Measurements from ENCODE around the gene ASRGL1. TPM values are rescaled to one million over a fixed set of nuclear protein-coding genes. Genes with fewer than 3 reads are reported as not detected.

ASRGL1 gene
- total RNA-seq, 1 experiment from 2014 or later, result 31.1 TPM

- Histone ChIP-seq H3K27ac (ENCODE audit: insufficient read length, low read depth, low read length) (no peak overlapping the region), H3K4me2 (ENCODE audit: insufficient read depth, insufficient read length, low read length) (no peak overlapping the region), H3K9me3 (ENCODE audit: control insufficient read depth, low read depth, low read length) (no peaks in the 10 kb centered on the region), H3K18ac (ENCODE audit: insufficient read length, low read depth, low read length) (no peak overlapping the region), H3K79me1 (ENCODE audit: insufficient read depth, low read depth, low read length, poor library complexity, severe bottlenecking) (no peaks in the 10 kb centered on the region), H2BK20ac (ENCODE audit: low read depth, low read length, poor library complexity, severe bottlenecking) (no peak overlapping the region), H3K56ac (ENCODE audit: insufficient read length, low read depth, low read length) (no peak overlapping the region), H2BK12ac (ENCODE audit: insufficient read length, low read depth, low read length) (no peak overlapping the region), H3K79me2 (ENCODE audit: insufficient read depth, low read length) (no peaks in the 10 kb centered on the region), H2BK5ac (ENCODE audit: insufficient read length, low read length) (no peak overlapping the region), H4K91ac (ENCODE audit: insufficient read length, low read depth, low read length) (no peak overlapping the region), H4K5ac (ENCODE audit: insufficient read length, low read depth, low read length) (no peak overlapping the region), H2AFZ (ENCODE audit: low read length) (no peak overlapping the region), H4K8ac (replicated peaks; ENCODE audit: insufficient read length, low read depth, low read length) (no peak overlapping the region), H2BK120ac (ENCODE audit: low read depth, low read length, poor library complexity, severe bottlenecking) (peak overlapping the region; percentile 15), H3T11ph (ENCODE audit: low read length) (no peak overlapping the region), H2AK5ac (ENCODE audit: insufficient read length, low read length) (no peak overlapping the region), H3K14ac (ENCODE audit: insufficient read depth, low read length) (no peak overlapping the region), H3K4me1 (ENCODE audit: insufficient read depth, low read length) (0 out of 2 replicates have a peak, but pooled peaks cover 3% of the 10 kb centered on the region), H3K23me2 (ENCODE audit: insufficient read length, low read depth, low read length, poor library complexity, severe bottlenecking) (no peaks in the 10 kb centered on the region), H3K9ac (ENCODE audit: extremely low read depth, insufficient read length, low read length) (no peak overlapping the region), H3K23ac (ENCODE audit: insufficient read length, low read depth, low read length) (no peak overlapping the region), H3K4ac (ENCODE audit: low read depth, low read length) (no peak overlapping the region), H2BK15ac (ENCODE audit: low read depth, low read length) (no peak overlapping the region), H3K27me3 (ENCODE audit: insufficient read depth, low read length) (no peaks in the 10 kb centered on the region), H4K20me1 (ENCODE audit: control insufficient read depth, insufficient read depth, insufficient read length) (no peaks in the 10 kb centered on the region)
- Mint-ChIP-seq H3K4me3 (no peak overlapping the region), H3K27me3 (ENCODE audit: low read depth) (peaks cover 33% of the 10 kb centered on the region), H3K36me3 (ENCODE audit: insufficient read depth in 1 of 3, low read depth in 3 of 3) (peaks cover 0 to 4% (median 0%) of the 10 kb centered on the region in 3 experiments; a peak in 1 of 7 replicates), H3K4me1 (peaks cover 17 to 24% of the 10 kb centered on the region in 2 experiments), H3K27ac (no peak overlapping the region), H3K9me3 (peaks cover 2 to 4% of the 10 kb centered on the region in 2 experiments; a peak in 4 of 5 replicates)
- no peak for DNase-seq
- no peak for TF ChIP-seq CTCF (conservative IDR thresholded peaks at IDR 0.05)
- no CpG with 5 or more reads among the region's 8 CpGs for WGBS (ENCODE audit: extremely low coverage, insufficient read length, low lambda C conversion rate)
Observed at GRCh38 chr11:62428871-62429560, 91.8 kb downstream of the ASRGL1 start.
